Keratinocyte (primary cell): ENCODE measurements around the gene ZNF180. TPM values are rescaled to one million over a fixed set of nuclear protein-coding genes. Genes with fewer than 3 reads are reported as not detected.

Experiments used
- DNase-seq: peaks from one replicate; pipeline ENCODE4 v3.0.0-alpha.2; 2011; ENCODE audit warnings: low read depth, missing footprints, low spot score
- FAIRE-seq: peaks from 2 replicates; lab custom pipeline; 2011; peaks lifted over from hg19 to GRCh38; lab: Jason Lieb, UNC
- H2AFZ ChIP-seq: 2 replicates; pipeline ENCODE4 v1.6.0; 2012; ENCODE audit warnings: low read length, control low read depth, inconsistent platforms; ENCODE audit not compliant: control insufficient read depth
- H3K27ac ChIP-seq: 2 replicates; pipeline ENCODE4 v1.5.1; 2011; ENCODE audit warnings: low read length; ENCODE audit not compliant: control insufficient read depth, insufficient read depth
- H3K27me3 ChIP-seq: 3 replicates; pipeline ENCODE4 v1.6.0; 2011; ENCODE audit warnings: low read length; ENCODE audit not compliant: control insufficient read depth, insufficient read depth; ENCODE audit errors: extremely low read depth
- H3K36me3 ChIP-seq, 2 experiments: 2 replicates in 1 of 2; 3 replicates in 1 of 2; pipeline ENCODE4 v1.5.1; 2011; ENCODE audit warnings: low read length in 2 of 2, mild to moderate bottlenecking in 1 of 2; ENCODE audit not compliant: control insufficient read depth in 2 of 2, insufficient read depth in 2 of 2; ENCODE audit errors: extremely low read depth in 1 of 2
- H3K4me1 ChIP-seq: 3 replicates; pipeline ENCODE4 v1.5.1; 2011; ENCODE audit warnings: low read length; ENCODE audit not compliant: control insufficient read depth, insufficient read depth; ENCODE audit errors: extremely low read depth
- H3K4me2 ChIP-seq: 3 replicates; pipeline ENCODE4 v1.6.0; 2011; ENCODE audit warnings: low read depth, low read length; ENCODE audit not compliant: control insufficient read depth, insufficient read depth; ENCODE audit errors: extremely low read depth
- H3K4me3 ChIP-seq, 3 experiments: fragments of 200-600 bp in 1 of 3; sonication (generic) in 1 of 3; 2 replicates in 2 of 3; 3 replicates in 1 of 3; pipeline ENCODE4 v1.5.1; 2011 to 2016; ENCODE audit warnings: low read length in 3 of 3, mild to moderate bottlenecking in 3 of 3, control low read depth in 2 of 3, inconsistent platforms in 1 of 3, low read depth in 1 of 3, mixed read lengths in 1 of 3, mixed run types in 1 of 3, moderate library complexity in 1 of 3; ENCODE audit not compliant: control insufficient read depth in 2 of 3, insufficient read depth in 2 of 3; ENCODE audit errors: extremely low read depth in 1 of 3
- H3K79me2 ChIP-seq: 2 replicates; pipeline ENCODE4 v1.6.0; 2012; ENCODE audit warnings: low read length; ENCODE audit not compliant: control insufficient read depth, insufficient read depth
- H3K9ac ChIP-seq: 3 replicates; pipeline ENCODE4 v1.6.0; 2011; ENCODE audit warnings: low read length; ENCODE audit not compliant: control insufficient read depth, insufficient read depth; ENCODE audit errors: extremely low read depth
- H3K9me1 ChIP-seq: 3 replicates; pipeline ENCODE4 v1.6.0; 2011; ENCODE audit warnings: low read length; ENCODE audit not compliant: control insufficient read depth, insufficient read depth; ENCODE audit errors: extremely low read depth
- H3K9me3 ChIP-seq: 2 replicates; pipeline ENCODE4 v1.5.1; 2012; ENCODE audit warnings: low read depth, low read length; ENCODE audit not compliant: control insufficient read depth
- H4K20me1 ChIP-seq: 3 replicates; pipeline ENCODE4 v1.6.0; 2011; ENCODE audit warnings: low read length; ENCODE audit not compliant: control insufficient read depth, insufficient read depth; ENCODE audit errors: extremely low read depth
- EZH2 ChIP-seq: IDR thresholded peaks from one replicate; pipeline ENCODE4 v1.6.1; 2012; ENCODE audit warnings: inconsistent platforms, mild to moderate bottlenecking, low read length, moderate library complexity
- dilution Hi-C: fragments of 300-500 bp; cut with MboI; formaldehyde crosslinking; loops from one replicate; pipeline ENCODE4 v1.7.0; 2020; ENCODE audit warnings: low sequenced_read_pairs; ENCODE audit not compliant: extremely low pct_ligation_motif_present
- polyA plus RNA-seq, 5 experiments: library from polyadenylated mRNA; depleted of rRNA in 3 of 5; stranded (reverse) in 3 of 5; stranded (forward) in 1 of 5; unstranded in 1 of 5; fragments of >200 nt; gene quantifications; 1 replicate in 1 of 5; 2 replicates in 3 of 5; 3 replicates in 1 of 5; pipeline versions ENCODE4 v1.2.1 to v1.2.3, GENCODE V29; 2011 to 2012; ENCODE audit warnings: missing spikeins in 2 of 5, low read depth in 1 of 5, low replicate concordance in 1 of 5
- TF ChIP-seq, protein P1 (sequence below), 3 experiments: IDR thresholded peaks in 1 of 3; conservative IDR thresholded peaks in 1 of 3; optimal IDR thresholded peaks in 1 of 3; 2 replicates in 2 of 3; 3 replicates in 1 of 3; pipeline versions ENCODE3 to v1.5.1; 2011; ENCODE audit warnings: low read length in 3 of 3, mild to moderate bottlenecking in 3 of 3, moderate library complexity in 2 of 3, control low read depth in 1 of 3, inconsistent platforms in 1 of 3; ENCODE audit not compliant: insufficient read depth in 2 of 3; ENCODE audit errors: extremely low read depth in 1 of 3

Gene ZNF180
- polyA plus RNA-seq, 1 donor (not counting 4 experiments of a cell fraction or from before 2014, with no cell fraction given), result 2.6 TPM

DNA sequence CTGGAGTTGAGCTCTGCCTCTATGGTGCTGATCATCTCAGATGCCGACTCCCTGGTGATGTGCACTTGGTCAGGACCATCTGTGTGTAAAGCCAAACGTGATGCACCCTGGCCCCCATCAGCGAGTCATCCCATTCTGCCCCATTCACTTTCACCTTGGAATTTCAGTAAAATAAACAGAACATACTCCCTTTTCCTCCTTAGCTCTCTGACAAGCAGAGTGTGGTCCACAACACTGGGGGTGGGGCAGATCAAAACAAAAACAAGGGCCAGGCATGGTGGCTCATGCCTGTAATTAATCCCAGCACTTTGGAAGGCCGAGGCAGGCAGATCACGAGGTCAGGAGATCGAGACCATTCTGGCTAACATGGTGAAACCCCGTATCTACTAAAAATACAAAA, 16.8 kb upstream of the ZNF180 start:
- H3K4me3 ChIP-seq, result no peak overlapping the region
- no peaks in the 10 kb centered on the region for H3K36me3 ChIP-seq
- no peak overlapping the region for H3K9ac ChIP-seq
- DNase-seq (no peak), FAIRE-seq (no peak)
- no peaks in the 10 kb centered on the region for H3K79me2 ChIP-seq
- no peaks in the 10 kb centered on the region for H3K4me1 ChIP-seq
- peaks cover 2% of the 10 kb centered on the region for H4K20me1 ChIP-seq
- no peak overlapping the region for H3K27ac ChIP-seq
- dilution Hi-C loops, result no loop called here
- no peak overlapping the region for H2AFZ ChIP-seq
- H3K9me1 ChIP-seq, result no peaks in the 10 kb centered on the region
- no peaks in the 10 kb centered on the region for H3K9me3 ChIP-seq
- no peak overlapping the region for H3K4me2 ChIP-seq
- peaks cover 5% of the 10 kb centered on the region for H3K27me3 ChIP-seq
- no peak for TF ChIP-seq EZH2
- TF ChIP-seq, protein P1, sequence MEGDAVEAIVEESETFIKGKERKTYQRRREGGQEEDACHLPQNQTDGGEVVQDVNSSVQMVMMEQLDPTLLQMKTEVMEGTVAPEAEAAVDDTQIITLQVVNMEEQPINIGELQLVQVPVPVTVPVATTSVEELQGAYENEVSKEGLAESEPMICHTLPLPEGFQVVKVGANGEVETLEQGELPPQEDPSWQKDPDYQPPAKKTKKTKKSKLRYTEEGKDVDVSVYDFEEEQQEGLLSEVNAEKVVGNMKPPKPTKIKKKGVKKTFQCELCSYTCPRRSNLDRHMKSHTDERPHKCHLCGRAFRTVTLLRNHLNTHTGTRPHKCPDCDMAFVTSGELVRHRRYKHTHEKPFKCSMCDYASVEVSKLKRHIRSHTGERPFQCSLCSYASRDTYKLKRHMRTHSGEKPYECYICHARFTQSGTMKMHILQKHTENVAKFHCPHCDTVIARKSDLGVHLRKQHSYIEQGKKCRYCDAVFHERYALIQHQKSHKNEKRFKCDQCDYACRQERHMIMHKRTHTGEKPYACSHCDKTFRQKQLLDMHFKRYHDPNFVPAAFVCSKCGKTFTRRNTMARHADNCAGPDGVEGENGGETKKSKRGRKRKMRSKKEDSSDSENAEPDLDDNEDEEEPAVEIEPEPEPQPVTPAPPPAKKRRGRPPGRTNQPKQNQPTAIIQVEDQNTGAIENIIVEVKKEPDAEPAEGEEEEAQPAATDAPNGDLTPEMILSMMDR (optimal IDR thresholded peaks at IDR 0.05 in 1 of 3, IDR thresholded peaks at IDR 0.05 in 1 of 3, conservative IDR thresholded peaks at IDR 0.05 in 1 of 3; ENCODE audit: extremely low read depth in 1 of 3, insufficient read depth in 2 of 3, low read length in 3 of 3), result no peak

DNA sequence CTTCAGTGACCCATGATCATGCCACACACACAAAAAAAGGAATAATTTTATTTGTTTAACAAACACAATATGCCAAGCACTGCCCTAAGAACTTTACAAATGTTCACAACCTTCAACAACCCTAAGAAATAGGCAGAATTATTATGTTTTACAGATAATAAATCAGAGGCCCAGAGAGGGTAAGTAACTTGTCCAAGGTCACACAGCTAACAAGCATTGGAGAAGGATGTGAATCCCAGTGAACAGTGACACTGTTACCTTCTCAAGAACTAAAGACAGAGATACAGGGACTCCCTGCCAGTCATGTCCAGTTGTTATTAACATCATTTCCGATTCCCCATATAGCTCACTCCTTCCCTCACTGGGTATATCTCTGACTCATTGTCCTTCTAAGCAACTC, 15.6 kb upstream of the ZNF180 start:
- H4K20me1 ChIP-seq, result peaks cover 2% of the 10 kb centered on the region
- TF ChIP-seq EZH2, result no peak
- TF ChIP-seq, protein P1 (optimal IDR thresholded peaks at IDR 0.05 in 1 of 3, IDR thresholded peaks at IDR 0.05 in 1 of 3, conservative IDR thresholded peaks at IDR 0.05 in 1 of 3; ENCODE audit: extremely low read depth in 1 of 3, insufficient read depth in 2 of 3, low read length in 3 of 3), result no peak
- H3K27me3 ChIP-seq, result peaks cover 5% of the 10 kb centered on the region
- H3K27ac ChIP-seq, result no peak overlapping the region
- DNase-seq (no peak), FAIRE-seq (no peak)
- H2AFZ ChIP-seq, result no peak overlapping the region
- no peaks in the 10 kb centered on the region for H3K79me2 ChIP-seq
- H3K9me1 ChIP-seq, result no peaks in the 10 kb centered on the region
- no peak overlapping the region for H3K4me2 ChIP-seq
- H3K4me1 ChIP-seq, result no peaks in the 10 kb centered on the region
- no peak overlapping the region for H3K9ac ChIP-seq
- dilution Hi-C loops, result no loop called here
- H3K9me3 ChIP-seq, result no peaks in the 10 kb centered on the region
- no peaks in the 10 kb centered on the region for H3K36me3 ChIP-seq
- H3K4me3 ChIP-seq, result no peak overlapping the region
